Measurements from ENCODE around the gene LPP.

- TF ChIP-seq, protein P1, sequence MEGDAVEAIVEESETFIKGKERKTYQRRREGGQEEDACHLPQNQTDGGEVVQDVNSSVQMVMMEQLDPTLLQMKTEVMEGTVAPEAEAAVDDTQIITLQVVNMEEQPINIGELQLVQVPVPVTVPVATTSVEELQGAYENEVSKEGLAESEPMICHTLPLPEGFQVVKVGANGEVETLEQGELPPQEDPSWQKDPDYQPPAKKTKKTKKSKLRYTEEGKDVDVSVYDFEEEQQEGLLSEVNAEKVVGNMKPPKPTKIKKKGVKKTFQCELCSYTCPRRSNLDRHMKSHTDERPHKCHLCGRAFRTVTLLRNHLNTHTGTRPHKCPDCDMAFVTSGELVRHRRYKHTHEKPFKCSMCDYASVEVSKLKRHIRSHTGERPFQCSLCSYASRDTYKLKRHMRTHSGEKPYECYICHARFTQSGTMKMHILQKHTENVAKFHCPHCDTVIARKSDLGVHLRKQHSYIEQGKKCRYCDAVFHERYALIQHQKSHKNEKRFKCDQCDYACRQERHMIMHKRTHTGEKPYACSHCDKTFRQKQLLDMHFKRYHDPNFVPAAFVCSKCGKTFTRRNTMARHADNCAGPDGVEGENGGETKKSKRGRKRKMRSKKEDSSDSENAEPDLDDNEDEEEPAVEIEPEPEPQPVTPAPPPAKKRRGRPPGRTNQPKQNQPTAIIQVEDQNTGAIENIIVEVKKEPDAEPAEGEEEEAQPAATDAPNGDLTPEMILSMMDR (IDR thresholded peaks at IDR 0.05; ENCODE audit: low read depth, low read length, poor library complexity, severe bottlenecking): no peak
- no peak for TF ChIP-seq EZH2phosphoT487 (IDR thresholded peaks at IDR 0.05; ENCODE audit: borderline replicate concordance, low read length)
These were observed 470.9 kb downstream of the LPP start for GRCh38 chr3:188624828-188625227.
